G401.6 (cell line): ENCODE measurements around the gene VWA3A.
A peak's percentile ranks its signal among the peaks of the same experiment; 100 is the strongest.
"Not testable (repeated sequence)": the region's sequence is repeated elsewhere in the genome, so short reads cannot be mapped to it uniquely, and the experiment has no call there.

Experiments
- FAIRE-seq: peaks from 2 replicates; lab custom pipeline; 2012; peaks lifted over from hg19 to GRCh38; lab: Jason Lieb, UNC

The VWA3A gene

GRCh38 chr16:22089910-22090309 lies 2.4 kb upstream of the VWA3A start:
- FAIRE-seq = no peak

- no peak for FAIRE-seq
Observed at GRCh38 chr16:22091721-22092120, 620 bp upstream of the VWA3A start.

- FAIRE-seq = no peak
Observed at GRCh38 chr16:22093331-22093730, 990 bp downstream of the VWA3A start.

GRCh38 chr16:22093996-22094395 lies 1.7 kb downstream of the VWA3A start:
- no peak for FAIRE-seq

GRCh38 chr16:22098405-22099255 lies 6.3 kb downstream of the VWA3A start:
- FAIRE-seq = peak; percentile 83

GRCh38 chr16:22099256-22099975 lies 7.1 kb downstream of the VWA3A start:
- no peak for FAIRE-seq

- no peak for FAIRE-seq
Observed at GRCh38 chr16:22103441-22103840, 11.1 kb downstream of the VWA3A start.

- no peak for FAIRE-seq
Observed at GRCh38 chr16:22109258-22109898, 17.0 kb downstream of the VWA3A start.

- FAIRE-seq = not testable (repeated sequence)
Observed at GRCh38 chr16:22111629-22112028, 19.3 kb downstream of the VWA3A start.

GRCh38 chr16:22116095-22116700 lies 23.9 kb downstream of the VWA3A start:
- no peak for FAIRE-seq

GRCh38 chr16:22117609-22118008 lies 25.3 kb downstream of the VWA3A start:
- FAIRE-seq = no peak

- FAIRE-seq = no peak
Observed at GRCh38 chr16:22120440-22120839, 28.1 kb downstream of the VWA3A start.

- no peak for FAIRE-seq
Observed at GRCh38 chr16:22122239-22122638, 29.9 kb downstream of the VWA3A start.

- peak; percentile 61 for FAIRE-seq
Observed at GRCh38 chr16:22123146-22123545, 30.8 kb downstream of the VWA3A start.

- no peak for FAIRE-seq
Observed at GRCh38 chr16:22123759-22124490, 31.6 kb downstream of the VWA3A start.

- FAIRE-seq = no peak
Observed at GRCh38 chr16:22124583-22125284, 32.4 kb downstream of the VWA3A start.

- no peak for FAIRE-seq
Observed at GRCh38 chr16:22126037-22126558, 33.8 kb downstream of the VWA3A start.

- not testable (repeated sequence) for FAIRE-seq
Observed at GRCh38 chr16:22128537-22128936, 36.2 kb downstream of the VWA3A start.

GRCh38 chr16:22130528-22130927 lies 38.2 kb downstream of the VWA3A start:
- FAIRE-seq = no peak

GRCh38 chr16:22132801-22133200 lies 40.5 kb downstream of the VWA3A start:
- FAIRE-seq = no peak

- FAIRE-seq = no peak
Observed at GRCh38 chr16:22138482-22138881, 46.1 kb downstream of the VWA3A start.
